ENCODE data around the gene CNN1.
A peak's percentile ranks its signal among the peaks of the same experiment; 100 is the strongest.

CNN1 gene

GRCh38 chr19:11555246-11555645 lies 16.6 kb downstream of the CNN1 start:
- Histone ChIP-seq H4K5ac (ENCODE audit: low read length) (no peak overlapping the region), H2BK120ac (ENCODE audit: low read depth, low read length) (no peak overlapping the region), H3K18ac (ENCODE audit: low read length) (no peak overlapping the region), H3K27ac (ENCODE audit: low read depth, low read length) (no peak overlapping the region), H2BK15ac (replicated peaks; ENCODE audit: low read depth) (no peak overlapping the region), H3K79me2 (ENCODE audit: control insufficient read depth, insufficient read depth, low read length) (peaks cover 22% of the 10 kb centered on the region), H2AK5ac (ENCODE audit: low read length) (no peak overlapping the region), H3K9ac (ENCODE audit: low read length) (no peak overlapping the region), H3K56ac (ENCODE audit: low read length) (no peak overlapping the region), H3K27me3 (ENCODE audit: insufficient read depth, low read length, poor library complexity) (no peaks in the 10 kb centered on the region), H3K4me2 (ENCODE audit: low read length) (no peak overlapping the region), H3K4me3 (ENCODE audit: low read length) (no peak overlapping the region), H3K4ac (ENCODE audit: low read depth, low read length) (no peak overlapping the region), H3K4me1 (ENCODE audit: control insufficient read depth, low read depth, low read length) (peaks cover 3% of the 10 kb centered on the region), H3K23ac (ENCODE audit: low read length) (no peak overlapping the region), H3K36me3 (ENCODE audit: control insufficient read depth, insufficient read depth, low read length) (no peaks in the 10 kb centered on the region), H3K79me1 (ENCODE audit: low read length) (peaks cover 15% of the 10 kb centered on the region), H2BK5ac (ENCODE audit: low read length) (no peak overlapping the region), H4K8ac (ENCODE audit: low read depth, low read length) (no peak overlapping the region)
- no CpG with 5 or more reads among the region's 6 CpGs for WGBS (ENCODE audit: extremely low coverage, insufficient coverage, low lambda C conversion rate)
- DNase-seq, result no peak

DNA sequence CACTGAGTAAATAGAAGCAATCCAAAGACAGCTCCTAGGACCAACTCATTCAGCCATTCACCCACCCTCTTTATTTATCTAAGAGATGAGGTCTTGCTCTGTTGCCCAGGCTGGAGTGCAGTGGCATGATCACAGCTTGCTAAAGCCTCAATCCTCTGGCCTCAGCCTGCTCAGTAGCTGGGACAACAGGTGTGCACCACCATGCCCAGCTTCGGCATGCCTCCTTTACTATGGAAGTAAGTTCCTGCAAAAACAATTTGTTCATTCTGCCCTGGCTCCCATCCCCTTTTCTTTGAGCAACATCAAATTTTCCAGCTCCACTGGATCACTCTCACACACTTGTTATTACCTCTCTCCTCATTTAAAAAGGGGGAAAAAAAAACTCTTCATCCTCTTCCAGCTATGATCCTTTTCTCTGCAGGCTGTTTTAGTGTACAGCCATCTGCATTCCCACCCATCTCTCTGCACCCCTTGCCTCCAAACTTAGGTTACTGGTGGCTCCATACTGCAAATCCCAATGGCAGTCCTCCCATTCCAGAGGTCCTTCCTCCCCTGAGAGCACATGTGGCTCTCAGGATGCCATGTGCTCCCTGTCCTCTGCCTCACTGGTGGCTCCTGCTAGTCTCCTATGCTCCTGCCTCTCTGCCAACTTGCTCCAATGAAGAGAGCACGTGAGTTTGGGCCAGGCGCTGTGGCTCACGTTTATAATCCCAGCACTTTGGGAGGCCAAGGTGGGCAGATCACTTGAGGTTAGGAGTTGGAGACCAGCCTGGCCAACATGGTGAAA lies 18.2 kb downstream of the CNN1 start:
- no peak overlapping the region for H2BK15ac ChIP-seq (replicated peaks; ENCODE audit: low read depth)
- WGBS (ENCODE audit: extremely low coverage, insufficient coverage, low lambda C conversion rate), result no CpG with 5 or more reads among the region's 4 CpGs
- no peaks in the 10 kb centered on the region for H3K36me3 ChIP-seq (ENCODE audit: control insufficient read depth, insufficient read depth, low read length)
- peaks cover 22% of the 10 kb centered on the region for H3K79me2 ChIP-seq (ENCODE audit: control insufficient read depth, insufficient read depth, low read length)
- H3K4me1 ChIP-seq (ENCODE audit: control insufficient read depth, low read depth, low read length), result peaks cover 3% of the 10 kb centered on the region
- H2BK5ac ChIP-seq (ENCODE audit: low read length), result no peak overlapping the region
- H3K9ac ChIP-seq (ENCODE audit: low read length), result no peak overlapping the region
- no peak overlapping the region for H3K4ac ChIP-seq (ENCODE audit: low read depth, low read length)
- no peak overlapping the region for H3K18ac ChIP-seq (ENCODE audit: low read length)
- no peak overlapping the region for H3K27ac ChIP-seq (ENCODE audit: low read depth, low read length)
- H3K4me3 ChIP-seq (ENCODE audit: low read length), result no peak overlapping the region
- no peak overlapping the region for H3K23ac ChIP-seq (ENCODE audit: low read length)
- DNase-seq, result no peak
- H4K5ac ChIP-seq (ENCODE audit: low read length), result no peak overlapping the region
- H4K8ac ChIP-seq (ENCODE audit: low read depth, low read length), result no peak overlapping the region
- H3K4me2 ChIP-seq (ENCODE audit: low read length), result no peak overlapping the region
- H3K27me3 ChIP-seq (ENCODE audit: insufficient read depth, low read length, poor library complexity), result no peaks in the 10 kb centered on the region
- no peak overlapping the region for H3K56ac ChIP-seq (ENCODE audit: low read length)
- H3K79me1 ChIP-seq (ENCODE audit: low read length), result peaks cover 15% of the 10 kb centered on the region
- no peak overlapping the region for H2BK120ac ChIP-seq (ENCODE audit: low read depth, low read length)
- no peak overlapping the region for H2AK5ac ChIP-seq (ENCODE audit: low read length)

- Histone ChIP-seq H3K27me3 (ENCODE audit: insufficient read depth, low read length, poor library complexity) (no peaks in the 10 kb centered on the region), H3K36me3 (ENCODE audit: control insufficient read depth, insufficient read depth, low read length) (no peaks in the 10 kb centered on the region), H3K79me1 (ENCODE audit: low read length) (peaks cover 15% of the 10 kb centered on the region), H3K9ac (ENCODE audit: low read length) (peak within 1 kb of the TSS; percentile 87), H2BK120ac (ENCODE audit: low read depth, low read length) (no peak within 1 kb of the TSS), H3K79me2 (ENCODE audit: control insufficient read depth, insufficient read depth, low read length) (peaks cover 22% of the 10 kb centered on the region), H3K4me2 (ENCODE audit: low read length) (peak within 1 kb of the TSS; percentile 94), H2BK15ac (replicated peaks; ENCODE audit: low read depth) (no peak within 1 kb of the TSS), H2AK5ac (ENCODE audit: low read length) (no peak within 1 kb of the TSS), H3K4me1 (ENCODE audit: control insufficient read depth, low read depth, low read length) (peaks cover 3% of the 10 kb centered on the region), H3K4me3 (ENCODE audit: low read length) (peak within 1 kb of the TSS; percentile 73), H3K23ac (ENCODE audit: low read length) (no peak within 1 kb of the TSS), H3K56ac (ENCODE audit: low read length) (peak within 1 kb of the TSS; percentile 97), H2BK5ac (ENCODE audit: low read length) (no peak within 1 kb of the TSS), H3K18ac (ENCODE audit: low read length) (peak within 1 kb of the TSS; percentile 33), H4K5ac (ENCODE audit: low read length) (no peak within 1 kb of the TSS), H3K4ac (ENCODE audit: low read depth, low read length) (no peak within 1 kb of the TSS), H4K8ac (ENCODE audit: low read depth, low read length) (no peak within 1 kb of the TSS), H3K27ac (ENCODE audit: low read depth, low read length) (no peak within 1 kb of the TSS)
- peak; percentile 99 for DNase-seq
- no CpG with 5 or more reads among the region's 57 CpGs for WGBS (ENCODE audit: extremely low coverage, insufficient coverage, low lambda C conversion rate)
Measured at GRCh38 chr19:11558881-11559828, 20.5 kb downstream of the CNN1 start, which contains the start of gene ELOF1. TSS of gene ELOF1 (minus strand) at chr19:11559230. CDS start at chr19:11554347, 4,883 bp downstream.

DNA sequence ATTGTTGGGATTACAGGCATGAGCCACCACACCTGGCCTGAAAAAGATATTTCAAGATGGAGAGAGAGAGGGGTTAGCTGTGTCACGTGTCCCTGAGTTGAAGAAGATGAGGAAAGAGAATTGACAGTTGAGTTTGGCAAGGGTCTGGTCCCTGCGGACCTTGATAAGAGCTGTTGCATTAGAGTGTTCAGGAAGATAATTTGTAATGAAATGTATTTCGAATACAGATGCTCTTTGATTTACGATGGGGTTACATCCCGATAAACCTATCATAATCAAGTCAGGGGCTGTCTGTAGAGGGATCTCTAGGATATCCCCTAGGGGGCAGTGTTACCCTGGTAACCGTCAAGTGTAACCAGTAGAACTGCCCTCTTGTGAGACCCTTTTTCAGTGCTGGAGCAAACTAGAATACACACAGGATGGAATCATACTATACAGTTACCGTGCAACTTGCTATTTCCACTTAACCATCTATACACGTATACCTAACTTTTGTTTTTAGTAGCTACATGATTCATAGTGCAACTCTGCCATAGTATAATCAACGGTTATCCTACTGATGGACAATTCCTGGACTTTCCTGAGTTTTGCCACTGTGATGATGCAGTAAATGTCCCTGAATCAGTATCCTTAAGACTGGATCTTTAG lies 21.9 kb downstream of the CNN1 start:
- Histone ChIP-seq H3K56ac (ENCODE audit: low read length) (no peak overlapping the region), H3K27me3 (ENCODE audit: insufficient read depth, low read length, poor library complexity) (no peaks in the 10 kb centered on the region), H3K4me1 (ENCODE audit: control insufficient read depth, low read depth, low read length) (peaks cover 3% of the 10 kb centered on the region), H3K4me2 (ENCODE audit: low read length) (no peak overlapping the region), H3K36me3 (ENCODE audit: control insufficient read depth, insufficient read depth, low read length) (no peaks in the 10 kb centered on the region), H3K9ac (ENCODE audit: low read length) (no peak overlapping the region), H2BK15ac (replicated peaks; ENCODE audit: low read depth) (no peak overlapping the region), H2AK5ac (ENCODE audit: low read length) (no peak overlapping the region), H3K79me1 (ENCODE audit: low read length) (peaks cover 15% of the 10 kb centered on the region), H4K5ac (ENCODE audit: low read length) (no peak overlapping the region), H2BK120ac (ENCODE audit: low read depth, low read length) (no peak overlapping the region), H3K27ac (ENCODE audit: low read depth, low read length) (no peak overlapping the region), H3K79me2 (ENCODE audit: control insufficient read depth, insufficient read depth, low read length) (peaks cover 22% of the 10 kb centered on the region), H3K4me3 (ENCODE audit: low read length) (no peak overlapping the region), H4K8ac (ENCODE audit: low read depth, low read length) (no peak overlapping the region), H3K4ac (ENCODE audit: low read depth, low read length) (no peak overlapping the region), H3K18ac (ENCODE audit: low read length) (no peak overlapping the region), H3K23ac (ENCODE audit: low read length) (no peak overlapping the region), H2BK5ac (ENCODE audit: low read length) (no peak overlapping the region)
- DNase-seq, result peak; percentile 89
- WGBS (ENCODE audit: extremely low coverage, insufficient coverage, low lambda C conversion rate), result no CpG with 5 or more reads among the region's 9 CpGs

GRCh38 chr19:11563532-11563931 lies 24.9 kb downstream of the CNN1 start:
- no peak for DNase-seq
- no peak overlapping the region for H3K18ac ChIP-seq (ENCODE audit: low read length)
- H4K8ac ChIP-seq (ENCODE audit: low read depth, low read length), result no peak overlapping the region
- no peak overlapping the region for H3K27ac ChIP-seq (ENCODE audit: low read depth, low read length)
- H4K5ac ChIP-seq (ENCODE audit: low read length), result no peak overlapping the region
- no peaks in the 10 kb centered on the region for H3K79me1 ChIP-seq (ENCODE audit: low read length)
- H3K4me3 ChIP-seq (ENCODE audit: low read length), result no peak overlapping the region
- H2BK120ac ChIP-seq (ENCODE audit: low read depth, low read length), result no peak overlapping the region
- no peaks in the 10 kb centered on the region for H3K4me1 ChIP-seq (ENCODE audit: control insufficient read depth, low read depth, low read length)
- H3K36me3 ChIP-seq (ENCODE audit: control insufficient read depth, insufficient read depth, low read length), result no peaks in the 10 kb centered on the region
- WGBS (ENCODE audit: extremely low coverage, insufficient coverage, low lambda C conversion rate), result no CpG with 5 or more reads among the region's 8 CpGs
- H2BK15ac ChIP-seq (replicated peaks; ENCODE audit: low read depth), result no peak overlapping the region
- no peak overlapping the region for H3K23ac ChIP-seq (ENCODE audit: low read length)
- H2AK5ac ChIP-seq (ENCODE audit: low read length), result no peak overlapping the region
- H3K27me3 ChIP-seq (ENCODE audit: insufficient read depth, low read length, poor library complexity), result no peaks in the 10 kb centered on the region
- no peak overlapping the region for H3K56ac ChIP-seq (ENCODE audit: low read length)
- no peak overlapping the region for H3K4ac ChIP-seq (ENCODE audit: low read depth, low read length)
- H2BK5ac ChIP-seq (ENCODE audit: low read length), result no peak overlapping the region
- no peak overlapping the region for H3K4me2 ChIP-seq (ENCODE audit: low read length)
- H3K9ac ChIP-seq (ENCODE audit: low read length), result no peak overlapping the region
- peaks cover 4% of the 10 kb centered on the region for H3K79me2 ChIP-seq (ENCODE audit: control insufficient read depth, insufficient read depth, low read length)

Measured in mesendoderm (in vitro differentiated cells).